ENCODE results near the gene SYT13. TPM values are rescaled to one million over a fixed set of nuclear protein-coding genes. Genes with fewer than 3 reads are reported as not detected.

The SYT13 gene
- total and polyA plus RNA-seq, 10 of the 15 experiments (the other 5 are each of a cell fraction or from before 2014, with no cell fraction given), result not detected

GRCh38 chr11:45332276-45332934 is 46.3 kb upstream of the SYT13 start:
- DNase-seq (ENCODE audit: low read depth, low spot score) (no peak), FAIRE-seq (peak; percentile 96), ATAC-seq (peak; percentile 77)
- no peak overlapping the region for H3K27ac ChIP-seq (ENCODE audit: control insufficient read depth, insufficient read depth)
- H3K4me3 ChIP-seq, result no peak overlapping the region
- H3K9ac ChIP-seq (ENCODE audit: control insufficient read depth, insufficient read depth, low read length), result no peak overlapping the region
- RAD21 ChIA-PET (ENCODE audit: unreplicated experiment), result interaction anchor here (0.7 to 1.4 kb wide), 2 partner anchors 220 to 222 kb away, joined by 4 read pairs; no protein-coding TSS in a partner anchor
- H2AFZ ChIP-seq (ENCODE audit: control insufficient read depth, low read depth, low read length), result no peak overlapping the region
- H3K36me3 ChIP-seq (ENCODE audit: control insufficient read depth in 2 of 2, insufficient read depth in 2 of 2, low read length in 1 of 2), result no peaks in the 10 kb centered on the region
- no peaks in the 10 kb centered on the region; the same call in 1 of the 3 replicates for H3K9me3 ChIP-seq (replicated peaks; ENCODE audit: control insufficient read depth, insufficient read depth, low read length)
- WGBS (ENCODE audit: insufficient coverage, insufficient replicate concordance, low lambda C conversion rate, missing lambda C conversion rate), result 7% methylated on average over 13 of the region's 13 CpGs
- H3K4me1 ChIP-seq (ENCODE audit: control insufficient read depth, insufficient read depth, low read length), result no peaks in the 10 kb centered on the region
- no peaks in the 10 kb centered on the region for H3K27me3 ChIP-seq (replicated peaks in 1 of 2; ENCODE audit: control insufficient read depth in 2 of 2, insufficient read depth in 2 of 2, low read length in 1 of 2)
- CTCF ChIA-PET, result interaction anchor here (0.8 to 5.2 kb wide), 12 partner anchors 12 to 439 kb away, joined by 3 to 56 read pairs (median 4); no protein-coding TSS in a partner anchor
- H3K4me2 ChIP-seq (ENCODE audit: control insufficient read depth, insufficient read depth), result no peak overlapping the region
- no peaks in the 10 kb centered on the region for H3K79me2 ChIP-seq (ENCODE audit: control insufficient read depth, insufficient read depth, low read length)
- H4K20me1 ChIP-seq (ENCODE audit: control insufficient read depth, insufficient read depth), result no peaks in the 10 kb centered on the region
- SMC1A ChIA-PET (ENCODE audit: uncharacterized antibody, unreplicated experiment), result interaction anchor here (1.1 to 4.4 kb wide), 4 partner anchors 218 to 227 kb away, joined by 3 to 20 read pairs (median 4); no protein-coding TSS in a partner anchor
- in situ Hi-C loops (cut with MboI), result loop anchor here (5.0 to 25.0 kb wide), 2 partner anchors 225 to 395 kb away; no protein-coding TSS in a partner anchor
- POLR2A ChIA-PET, result no interaction called here
- intact Hi-C loops (cut with micrococcal nuclease; ENCODE audit: unreplicated experiment), result loop anchor here (1.0 to 2.0 kb wide), 3 partner anchors 80 to 396 kb away; no protein-coding TSS in a partner anchor
- no TSS peak for BruUV-seq (replicated peaks)
- TF ChIP-seq RAD21 (IDR thresholded peaks at IDR 0.05; ENCODE audit: insufficient read depth, low read depth, low read length) (peak; percentile 66), CBFB (IDR thresholded peaks at IDR 0.05; ENCODE audit: low read depth) (no peak), CUX1 (IDR thresholded peaks at IDR 0.05; ENCODE audit: insufficient replicate concordance, low read depth, low read length) (no peak), HDAC6 (IDR thresholded peaks at IDR 0.05; ENCODE audit: unreplicated experiment) (no peak), CTCF (IDR thresholded peaks at IDR 0.05 in 2 of 3, conservative IDR thresholded peaks at IDR 0.05 in 1 of 3; ENCODE audit: control insufficient read depth in 2 of 3, extremely low read depth in 1 of 3, insufficient read depth in 1 of 3, low read depth in 3 of 3, low read length in 3 of 3) (peak; percentile 45 to 75 (median 50)), PKNOX1 (IDR thresholded peaks at IDR 0.05) (no peak), SMC3 (IDR thresholded peaks at IDR 0.05; ENCODE audit: borderline replicate concordance, low read length) (peak; percentile 39; the same call in 1 of the 2 replicates), BCL11A (IDR thresholded peaks at IDR 0.05; ENCODE audit: low read depth, low read length) (no peak)

Measured in GM12878 (cell line).